Panc1 (cell line): ENCODE results near the gene ADAMTS14. TPM values are rescaled to one million over a fixed set of nuclear protein-coding genes. Genes with fewer than 3 reads are reported as not detected.

Source experiments
- ATAC-seq: fragments of 200-7000 bp; cut with Tn5 transposase; 2 replicates; pipeline ENCODE4 v1.9.1; 2020; ENCODE audit warnings: mild to moderate bottlenecking, moderate library complexity
- BruUV-seq: library from RNA; stranded (reverse); fragments of 400-500 nt; replicated peaks from 2 replicates; lab custom pipeline; 2021; lab: Mats Ljungman, UMichigan
- CTCF ChIA-PET: fragments of 300-600 bp; sonication (Branson Sonifier 250); formaldehyde crosslinking; loops from one replicate; lab custom pipeline; 2022; ENCODE audit warnings: antibody characterized with exemption; lab: Charles Lee
- POLR2A ChIA-PET: fragments of 300-600 bp; sonication (Branson Sonifier 250); formaldehyde crosslinking; loops from one replicate; lab custom pipeline; 2022; ENCODE audit warnings: antibody characterized with exemption; lab: Charles Lee
- DNase-seq: peaks from one replicate; pipeline ENCODE4 v3.0.0-alpha.2; 2010; ENCODE audit warnings: low read depth, low spot score
- H3K27ac ChIP-seq: 2 replicates; pipeline ENCODE4 v1.5.1; 2011; ENCODE audit warnings: mild to moderate bottlenecking, low read length, inconsistent platforms
- H3K27me3 ChIP-seq: fragments of 200-500 bp; sonication (Bioruptor generic); 2 replicates; pipeline ENCODE4 v1.6.0; 2014; ENCODE audit warnings: low read length, inconsistent platforms; ENCODE audit not compliant: control insufficient read depth, insufficient read depth
- H3K36me3 ChIP-seq: fragments of 200-500 bp; sonication (Bioruptor generic); 2 replicates; pipeline ENCODE4 v1.5.1; 2014; ENCODE audit warnings: inconsistent platforms, mild to moderate bottlenecking, low read length, moderate library complexity; ENCODE audit not compliant: control insufficient read depth, insufficient read depth
- H3K4me1 ChIP-seq: 2 replicates; pipeline ENCODE4 v1.5.1; 2011; ENCODE audit warnings: inconsistent platforms, mild to moderate bottlenecking, low read length, moderate library complexity; ENCODE audit not compliant: control insufficient read depth, insufficient read depth
- H3K4me3 ChIP-seq, 2 experiments: 2 replicates each; pipeline ENCODE4 v1.5.1; 2011 to 2012; ENCODE audit warnings: low read depth in 2 of 2, low read length in 2 of 2, mild to moderate bottlenecking in 2 of 2, inconsistent platforms in 1 of 2, moderate library complexity in 1 of 2
- H3K9me3 ChIP-seq: fragments of 200-500 bp; sonication (Bioruptor generic); 2 replicates; pipeline ENCODE4 v1.5.1; 2014; ENCODE audit warnings: low read depth, mild to moderate bottlenecking, inconsistent platforms, low read length, moderate library complexity; ENCODE audit not compliant: control insufficient read depth, insufficient read depth
- CTCF ChIP-seq: fragments of 450-650 bp; IDR thresholded peaks from 2 replicates; pipeline ENCODE4 v1.5.1; 2017; ENCODE audit warnings: mild to moderate bottlenecking
- POLR2AphosphoS5 ChIP-seq: IDR thresholded peaks from 2 replicates; pipeline ENCODE4 v1.6.1; 2012; ENCODE audit warnings: mild to moderate bottlenecking, low read depth, low read length, moderate library complexity
- SIN3A ChIP-seq: IDR thresholded peaks from 2 replicates; pipeline ENCODE4 v1.6.1; 2012; ENCODE audit warnings: low read depth, mild to moderate bottlenecking, low read length, moderate library complexity, borderline replicate concordance; ENCODE audit not compliant: insufficient read depth
- TCF7L2 ChIP-seq: IDR thresholded peaks from 2 replicates; pipeline ENCODE4 v1.6.1; 2011; ENCODE audit warnings: mild to moderate bottlenecking, low read depth, low read length, inconsistent platforms
- in situ Hi-C: cut with HindIII; loops from 2 replicates; pipeline ENCODE4 v1.10.0; 2016; ENCODE audit warnings: low sequenced_read_pairs, low pct_unique_long_range_greater_than_20kb
- intact Hi-C: fragments of 100-400 bp; cut with micrococcal nuclease; formaldehyde crosslinking; loops from one replicate; pipeline ENCODE4 v1.10.0; 2022; ENCODE audit not compliant: unreplicated experiment
- total RNA-seq: library from RNA; stranded (reverse); gene quantifications from one replicate; pipeline ENCODE4 v1.2.1, GENCODE V29; 2021; ENCODE audit not compliant: unreplicated experiment
- TF ChIP-seq, protein P1 (sequence below), 2 experiments: IDR thresholded peaks; 2 replicates each; pipeline ENCODE4 v1.6.1; 2011 to 2012; ENCODE audit warnings: low read depth in 2 of 2, control low read depth in 1 of 2, low read length in 1 of 2, mild to moderate bottlenecking in 1 of 2, moderate library complexity in 1 of 2; ENCODE audit not compliant: insufficient read depth in 1 of 2

Gene ADAMTS14
- total RNA-seq, 1 experiment from 2014 or later: 0.67 TPM

DNA sequence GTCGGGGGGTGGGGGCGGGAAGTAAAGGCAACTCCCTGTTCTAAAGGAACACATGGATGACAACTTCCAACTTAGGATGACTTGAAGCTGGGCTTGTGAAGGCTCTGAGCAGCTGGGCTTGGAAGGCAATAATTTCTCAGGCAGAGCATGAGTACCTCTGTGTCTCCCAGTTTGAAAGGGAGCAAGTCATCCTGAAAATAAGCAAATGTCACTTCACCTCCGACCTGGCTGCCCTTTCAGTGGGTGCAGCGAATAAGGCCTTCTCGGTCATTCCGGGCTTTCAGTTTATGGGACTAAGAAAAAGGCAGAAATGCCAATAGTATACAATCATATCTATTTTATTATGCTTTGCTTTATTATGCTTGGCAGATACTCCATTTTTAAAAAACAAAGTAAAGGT lies 15.3 kb upstream of the ADAMTS14 start:
- ChIA-PET POLR2A (no interaction called here), CTCF (no interaction called here)
- no peak for TF ChIP-seq POLR2AphosphoS5
- TF ChIP-seq CTCF: no peak
- TF ChIP-seq TCF7L2: no peak
- TF ChIP-seq, protein P1, sequence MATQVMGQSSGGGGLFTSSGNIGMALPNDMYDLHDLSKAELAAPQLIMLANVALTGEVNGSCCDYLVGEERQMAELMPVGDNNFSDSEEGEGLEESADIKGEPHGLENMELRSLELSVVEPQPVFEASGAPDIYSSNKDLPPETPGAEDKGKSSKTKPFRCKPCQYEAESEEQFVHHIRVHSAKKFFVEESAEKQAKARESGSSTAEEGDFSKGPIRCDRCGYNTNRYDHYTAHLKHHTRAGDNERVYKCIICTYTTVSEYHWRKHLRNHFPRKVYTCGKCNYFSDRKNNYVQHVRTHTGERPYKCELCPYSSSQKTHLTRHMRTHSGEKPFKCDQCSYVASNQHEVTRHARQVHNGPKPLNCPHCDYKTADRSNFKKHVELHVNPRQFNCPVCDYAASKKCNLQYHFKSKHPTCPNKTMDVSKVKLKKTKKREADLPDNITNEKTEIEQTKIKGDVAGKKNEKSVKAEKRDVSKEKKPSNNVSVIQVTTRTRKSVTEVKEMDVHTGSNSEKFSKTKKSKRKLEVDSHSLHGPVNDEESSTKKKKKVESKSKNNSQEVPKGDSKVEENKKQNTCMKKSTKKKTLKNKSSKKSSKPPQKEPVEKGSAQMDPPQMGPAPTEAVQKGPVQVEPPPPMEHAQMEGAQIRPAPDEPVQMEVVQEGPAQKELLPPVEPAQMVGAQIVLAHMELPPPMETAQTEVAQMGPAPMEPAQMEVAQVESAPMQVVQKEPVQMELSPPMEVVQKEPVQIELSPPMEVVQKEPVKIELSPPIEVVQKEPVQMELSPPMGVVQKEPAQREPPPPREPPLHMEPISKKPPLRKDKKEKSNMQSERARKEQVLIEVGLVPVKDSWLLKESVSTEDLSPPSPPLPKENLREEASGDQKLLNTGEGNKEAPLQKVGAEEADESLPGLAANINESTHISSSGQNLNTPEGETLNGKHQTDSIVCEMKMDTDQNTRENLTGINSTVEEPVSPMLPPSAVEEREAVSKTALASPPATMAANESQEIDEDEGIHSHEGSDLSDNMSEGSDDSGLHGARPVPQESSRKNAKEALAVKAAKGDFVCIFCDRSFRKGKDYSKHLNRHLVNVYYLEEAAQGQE (IDR thresholded peaks at IDR 0.05; ENCODE audit: insufficient read depth in 1 of 2, low read depth in 2 of 2, low read length in 1 of 2): no peak
- intact Hi-C loops: no loop called here
- ATAC-seq (no peak), DNase-seq (no peak)
- no peaks in the 10 kb centered on the region for H3K36me3 ChIP-seq
- no peaks in the 10 kb centered on the region; the same call in 1 of the 2 replicates for H3K4me1 ChIP-seq
- BruUV-seq: no TSS peak
- no peak overlapping the region for H3K4me3 ChIP-seq
- no peaks in the 10 kb centered on the region for H3K27me3 ChIP-seq
- in situ Hi-C loops: no loop called here
- H3K9me3 ChIP-seq: no peaks in the 10 kb centered on the region
- no peak overlapping the region for H3K27ac ChIP-seq

- no peak for ATAC-seq
- CTCF ChIA-PET: interaction anchor here (0.6 kb wide), 1 partner anchor 13 kb away, joined by 6 read pairs; no protein-coding TSS in a partner anchor
- H3K27me3 ChIP-seq: no peaks in the 10 kb centered on the region
- H3K27ac ChIP-seq: no peak overlapping the region
- no peaks in the 10 kb centered on the region for H3K4me1 ChIP-seq
- no peak for DNase-seq
- in situ Hi-C loops: no loop called here
- BruUV-seq: no TSS peak
- intact Hi-C loops: no loop called here
- POLR2A ChIA-PET: interaction anchor here (0.6 kb wide), 1 partner anchor 31 kb away, joined by 3 read pairs; no protein-coding TSS in a partner anchor
- no peak overlapping the region for H3K4me3 ChIP-seq
- TF ChIP-seq CTCF: no peak
- TF ChIP-seq, protein P1 (IDR thresholded peaks at IDR 0.05; ENCODE audit: insufficient read depth in 1 of 2, low read depth in 2 of 2, low read length in 1 of 2): no peak
- TF ChIP-seq SIN3A: no peak
- no peak for TF ChIP-seq POLR2AphosphoS5
- TF ChIP-seq TCF7L2: no peak
- H3K36me3 ChIP-seq: no peaks in the 10 kb centered on the region
- no peaks in the 10 kb centered on the region for H3K9me3 ChIP-seq
These were observed 13.6 kb upstream of the ADAMTS14 start for GRCh38 chr10:70658582-70659136.
